ENCODE data around the gene TAL2.
"Not testable (repeated sequence)": the region's sequence is repeated elsewhere in the genome, so short reads cannot be mapped to it uniquely, and the experiment has no call there.

The TAL2 gene

DNA sequence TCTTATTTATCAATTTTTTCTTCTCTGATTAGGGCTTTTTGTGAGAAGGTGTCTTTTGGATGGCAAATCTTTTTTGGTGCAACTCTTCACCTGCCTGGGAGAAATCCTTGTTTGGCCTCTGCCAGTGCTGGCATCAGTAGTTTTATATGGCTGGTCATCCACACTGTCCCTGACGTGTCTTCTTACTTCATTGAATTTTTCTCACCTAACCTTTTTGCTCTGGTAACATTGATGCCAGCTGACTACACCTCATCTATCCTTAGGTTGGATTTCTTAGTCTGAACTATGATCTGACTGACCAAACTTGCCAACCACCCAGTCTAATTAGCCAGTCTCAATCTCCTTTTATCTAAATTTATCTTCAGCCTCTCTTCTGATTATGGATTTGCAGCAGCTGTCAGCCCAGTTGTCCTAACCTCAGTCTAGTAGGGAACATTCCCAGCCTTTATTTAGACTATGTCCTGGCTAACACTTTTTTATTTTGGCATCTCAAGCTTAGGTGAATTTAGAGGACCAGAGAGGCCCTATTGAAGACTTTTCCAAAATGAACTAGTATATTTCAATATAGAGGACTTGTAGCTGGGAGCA lies 21.5 kb downstream of the TAL2 start:
- intact Hi-C loops (cut with micrococcal nuclease) = no loop called here
- no peaks in the 10 kb centered on the region for H3K4me1 Mint-ChIP-seq (ENCODE audit: low read depth)

DNA sequence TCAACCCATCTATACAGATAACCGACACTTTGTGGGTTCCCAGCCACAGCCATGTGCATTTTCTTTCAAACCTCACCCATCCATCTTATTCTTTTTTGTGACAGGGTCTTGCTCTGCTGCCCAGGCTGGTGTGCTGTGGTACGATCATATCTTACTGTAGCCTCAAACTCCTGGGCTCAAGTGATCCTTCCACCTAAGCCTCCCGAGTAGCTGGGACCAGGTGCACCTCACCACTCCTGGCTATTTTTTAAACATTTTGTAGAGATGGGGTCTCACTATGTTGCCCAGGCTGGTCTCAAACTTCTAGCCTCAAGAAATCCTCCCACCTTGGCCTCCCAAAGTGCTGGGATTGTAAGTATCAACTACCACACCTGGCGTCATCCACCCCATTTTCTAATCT lies 24.7 kb downstream of the TAL2 start:
- intact Hi-C loops (cut with micrococcal nuclease) = no loop called here

More for the DNA sequence above, 21.5 kb downstream of the TAL2 start:
- no peaks in the 10 kb centered on the region for H3K36me3 Mint-ChIP-seq (ENCODE audit: low read depth)
- H3K9me3 Mint-ChIP-seq = no peaks in the 10 kb centered on the region
- no peaks in the 10 kb centered on the region for H3K27me3 Mint-ChIP-seq
- H3K4me3 Mint-ChIP-seq = no peak overlapping the region
- H3K27ac Mint-ChIP-seq = no peak overlapping the region

DNA sequence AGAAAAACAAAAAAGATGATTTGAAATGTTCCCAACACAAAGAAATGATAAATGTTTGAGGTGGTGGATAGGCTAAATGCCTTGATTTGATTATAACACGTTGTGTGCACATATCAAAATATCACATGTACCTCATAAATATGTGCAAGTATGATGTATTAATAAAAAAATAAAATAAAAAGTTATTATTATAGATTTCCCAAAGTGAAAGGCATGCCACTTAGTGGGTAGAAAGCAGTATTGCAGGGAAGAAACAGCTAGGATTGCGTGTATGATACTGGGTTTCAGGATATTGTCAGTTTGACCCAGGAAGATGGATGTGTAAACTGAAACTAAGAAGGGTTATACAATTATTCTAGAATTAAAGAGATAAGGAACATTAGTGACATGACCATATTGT lies 28.5 kb downstream of the TAL2 start:
- intact Hi-C loops (cut with micrococcal nuclease) = loop anchor here (10.0 kb wide), 1 partner anchor 246 kb away; the partner anchor contains the start of gene FSD1L
- Mint-ChIP-seq H3K4me1 (ENCODE audit: low read depth) (peaks cover 16% of the 10 kb centered on the region), H3K27ac (no peak overlapping the region), H3K4me3 (no peak overlapping the region), H3K9me3 (no peaks in the 10 kb centered on the region), H3K36me3 (ENCODE audit: low read depth) (no peaks in the 10 kb centered on the region), H3K27me3 (peaks cover 2% of the 10 kb centered on the region)

More for the DNA sequence above, 24.7 kb downstream of the TAL2 start:
- H3K9me3 Mint-ChIP-seq = no peaks in the 10 kb centered on the region
- no peaks in the 10 kb centered on the region for H3K27me3 Mint-ChIP-seq
- H3K36me3 Mint-ChIP-seq (ENCODE audit: low read depth) = no peaks in the 10 kb centered on the region
- H3K4me3 Mint-ChIP-seq = no peak overlapping the region
- no peaks in the 10 kb centered on the region for H3K4me1 Mint-ChIP-seq (ENCODE audit: low read depth)
- no peak overlapping the region for H3K27ac Mint-ChIP-seq

DNA sequence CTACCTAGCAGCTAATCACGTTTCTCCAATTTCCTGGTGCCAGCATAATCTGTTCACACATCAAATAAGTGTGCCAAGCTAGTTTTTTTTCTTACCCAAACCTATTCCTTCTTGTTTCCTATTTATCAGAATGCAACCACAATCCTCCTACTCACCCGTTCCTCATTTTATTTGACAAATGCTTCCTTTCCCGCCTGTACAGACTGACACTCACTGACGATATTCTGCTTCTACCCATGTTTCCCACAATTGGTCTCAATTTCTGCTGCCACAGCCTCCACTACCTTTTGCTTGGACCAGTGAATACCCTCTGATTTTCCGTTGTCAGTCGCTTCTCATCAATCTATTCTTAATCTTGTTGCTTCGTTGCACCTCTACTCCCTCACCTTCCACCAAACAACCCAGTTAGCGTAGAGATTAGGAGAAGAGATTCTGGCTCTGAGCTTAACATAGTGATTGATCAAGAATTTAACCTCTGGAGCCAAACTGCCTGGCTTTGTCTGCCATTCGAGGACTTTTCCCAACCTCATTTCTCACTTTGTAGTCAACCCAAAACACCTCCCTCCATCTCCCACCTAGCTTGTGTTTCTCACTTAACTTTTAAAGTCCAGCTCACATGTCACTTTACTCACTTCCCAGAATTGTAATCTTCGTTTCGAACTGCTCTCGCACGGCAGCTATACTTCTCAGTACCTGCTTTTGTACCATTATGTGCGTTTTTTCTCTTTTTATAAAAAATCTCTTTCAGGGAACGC lies 31.4 kb downstream of the TAL2 start:
- Mint-ChIP-seq H3K27ac (peak overlapping the region; percentile 43), H3K27me3 (peaks cover 2% of the 10 kb centered on the region), H3K9me3 (no peaks in the 10 kb centered on the region), H3K36me3 (ENCODE audit: low read depth) (no peaks in the 10 kb centered on the region), H3K4me3 (peak overlapping the region; percentile 76), H3K4me1 (ENCODE audit: low read depth) (peaks cover 16% of the 10 kb centered on the region)
- intact Hi-C loops (cut with micrococcal nuclease) = loop anchor here (10.0 kb wide), 1 partner anchor 249 kb away; the partner anchor contains the start of gene FSD1L

DNA sequence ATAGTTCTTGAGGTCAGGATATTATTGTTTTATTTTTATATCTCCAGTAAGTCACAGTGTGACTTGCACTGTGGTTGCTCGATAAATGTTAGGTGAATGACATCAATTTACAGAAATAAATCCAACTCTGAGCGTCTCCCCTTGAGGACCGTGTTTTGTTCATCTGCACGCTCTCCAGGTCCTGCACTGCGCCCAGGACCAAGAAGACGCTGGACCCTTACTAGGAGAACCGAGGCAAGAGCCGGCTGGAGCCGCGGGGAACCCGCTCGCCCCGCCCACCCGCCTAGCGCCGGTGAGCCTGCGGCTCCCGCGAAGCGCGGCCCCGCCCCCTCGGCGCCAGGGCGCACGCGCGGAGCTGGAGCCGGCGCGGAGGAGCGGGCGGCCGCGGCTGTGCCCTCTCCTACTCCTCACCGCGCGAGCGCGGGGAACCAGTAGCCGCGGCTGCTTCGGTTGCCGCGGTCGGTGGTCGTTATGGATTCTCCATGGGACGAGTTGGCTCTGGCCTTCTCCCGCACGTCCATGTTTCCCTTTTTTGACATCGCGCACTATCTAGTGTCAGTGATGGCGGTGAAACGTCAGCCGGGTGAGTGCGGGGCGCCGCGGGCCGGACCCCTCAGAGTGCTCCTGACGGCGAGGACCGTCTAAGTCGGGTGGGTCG lies 32.1 kb downstream of the TAL2 start, which contains the start of gene TMEM38B:
TSS of gene TMEM38B (plus strand) at position 352 of the 658 bp plus-strand sequence. CDS start at position 472, 120 bp downstream.
- Mint-ChIP-seq H3K27me3 (peaks cover 2% of the 10 kb centered on the region), H3K9me3 (no peaks in the 10 kb centered on the region), H3K4me3 (peak within 1 kb of the TSS; percentile 76), H3K36me3 (ENCODE audit: low read depth) (no peaks in the 10 kb centered on the region), H3K27ac (peak within 1 kb of the TSS; percentile 43), H3K4me1 (ENCODE audit: low read depth) (peaks cover 16% of the 10 kb centered on the region)
- intact Hi-C loops (cut with micrococcal nuclease) = loop anchor here (10.0 kb wide), 1 partner anchor 250 kb away; the partner anchor contains the start of gene FSD1L

DNA sequence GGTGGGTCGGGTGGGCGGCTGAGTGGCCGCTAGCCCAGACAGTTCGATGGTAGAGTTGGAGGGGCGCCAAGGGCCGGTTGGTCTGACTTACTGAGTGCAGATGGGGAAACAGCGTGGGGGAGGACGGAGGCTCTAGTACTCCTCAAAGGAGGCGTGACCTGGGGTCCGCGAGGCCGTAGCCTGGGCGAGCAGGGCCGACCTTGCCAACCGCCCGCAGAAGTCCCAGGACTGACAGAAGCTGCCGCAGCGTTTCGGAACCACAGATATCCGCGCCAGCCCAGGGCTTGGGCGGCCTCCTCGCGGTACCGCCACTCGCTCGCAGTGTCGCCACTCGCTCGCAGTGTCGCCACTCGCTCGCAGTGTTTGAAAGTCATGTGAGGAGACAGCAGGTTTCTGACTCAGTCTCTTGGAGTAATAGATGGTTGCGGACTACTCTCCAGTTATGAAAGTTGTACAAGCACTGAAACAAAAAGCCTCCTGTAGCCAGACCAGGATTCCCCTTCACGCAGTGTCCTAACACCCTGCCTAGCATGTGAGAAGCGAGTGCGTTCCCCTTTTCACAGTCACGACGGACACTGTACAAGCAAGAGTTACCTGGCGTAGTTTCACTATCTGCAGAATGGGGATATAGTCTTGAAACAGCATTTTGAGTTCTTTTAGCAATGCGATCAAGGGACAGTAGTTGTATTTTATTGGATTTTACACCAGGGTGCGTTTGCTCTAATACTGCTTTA lies 32.8 kb downstream of the TAL2 start:
- peak overlapping the region; percentile 43 for H3K27ac Mint-ChIP-seq
- intact Hi-C loops (cut with micrococcal nuclease) = loop anchor here (10.0 kb wide), 1 partner anchor 250 kb away; the partner anchor contains the start of gene FSD1L
- no peaks in the 10 kb centered on the region for H3K36me3 Mint-ChIP-seq (ENCODE audit: low read depth)
- H3K4me3 Mint-ChIP-seq = peak overlapping the region; percentile 76
- peaks cover 2% of the 10 kb centered on the region for H3K27me3 Mint-ChIP-seq
- H3K9me3 Mint-ChIP-seq = no peaks in the 10 kb centered on the region
- peaks cover 22% of the 10 kb centered on the region for H3K4me1 Mint-ChIP-seq (ENCODE audit: low read depth)

DNA sequence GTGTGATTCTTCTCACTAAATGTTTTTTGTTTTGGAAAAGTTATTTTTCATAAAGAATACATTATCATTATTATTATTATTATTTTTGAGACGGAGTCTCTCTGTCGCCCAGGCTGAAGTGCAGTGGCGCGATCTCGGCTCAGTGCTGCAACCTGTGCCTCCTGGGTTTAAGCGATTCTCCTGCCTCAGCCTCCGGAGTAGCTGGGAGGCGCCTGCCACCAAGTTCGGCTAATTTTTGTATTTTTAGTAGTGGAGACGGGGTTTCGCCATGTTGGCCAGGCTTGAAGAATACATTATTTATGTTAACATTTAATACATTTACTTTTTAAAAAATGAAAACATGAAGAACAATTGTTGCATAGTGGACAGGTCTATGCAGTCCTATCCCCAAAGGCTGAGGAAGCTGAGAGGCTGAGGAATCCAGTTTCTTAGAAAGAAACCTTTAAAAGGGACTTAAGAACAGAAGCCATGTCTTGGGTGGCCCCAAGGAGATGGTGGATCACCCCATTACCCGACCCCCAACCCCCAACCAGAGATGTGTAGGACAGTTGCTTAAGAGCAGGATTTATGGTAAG lies 34.0 kb downstream of the TAL2 start:
- Mint-ChIP-seq H3K4me1 (ENCODE audit: low read depth) (peaks cover 22% of the 10 kb centered on the region), H3K9me3 (no peaks in the 10 kb centered on the region), H3K36me3 (ENCODE audit: low read depth) (no peaks in the 10 kb centered on the region), H3K27me3 (peaks cover 2% of the 10 kb centered on the region), H3K27ac (no peak overlapping the region), H3K4me3 (no peak overlapping the region)
- intact Hi-C loops (cut with micrococcal nuclease) = loop anchor here (10.0 kb wide), 1 partner anchor 252 kb away; the partner anchor contains the start of gene FSD1L

DNA sequence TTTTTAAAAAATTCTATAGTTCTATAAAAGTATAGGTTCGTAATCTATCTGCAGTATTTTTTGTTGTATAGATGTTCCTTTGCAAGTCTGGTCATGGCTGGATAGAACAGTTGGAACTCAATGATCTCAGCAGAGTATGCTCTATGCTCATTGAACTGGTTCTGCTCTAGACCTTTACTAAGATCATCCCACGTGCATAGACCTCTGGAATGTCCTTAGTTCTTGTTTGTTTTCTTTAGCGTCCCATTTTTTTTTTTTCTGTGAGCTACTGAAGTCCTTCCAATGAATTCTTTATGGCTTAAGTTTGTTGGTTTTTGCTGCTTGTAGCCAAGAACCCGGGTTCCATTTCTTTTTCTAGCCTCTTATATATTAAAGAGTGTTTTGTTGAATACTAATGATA lies 35.6 kb downstream of the TAL2 start:
- Mint-ChIP-seq H3K4me3 (no peak overlapping the region), H3K27me3 (no peaks in the 10 kb centered on the region), H3K36me3 (ENCODE audit: low read depth) (no peaks in the 10 kb centered on the region), H3K27ac (no peak overlapping the region), H3K9me3 (no peaks in the 10 kb centered on the region), H3K4me1 (ENCODE audit: low read depth) (peaks cover 22% of the 10 kb centered on the region)
- intact Hi-C loops (cut with micrococcal nuclease) = loop anchor here (10.0 kb wide), 1 partner anchor 253 kb away; the partner anchor contains the start of gene FSD1L

DNA sequence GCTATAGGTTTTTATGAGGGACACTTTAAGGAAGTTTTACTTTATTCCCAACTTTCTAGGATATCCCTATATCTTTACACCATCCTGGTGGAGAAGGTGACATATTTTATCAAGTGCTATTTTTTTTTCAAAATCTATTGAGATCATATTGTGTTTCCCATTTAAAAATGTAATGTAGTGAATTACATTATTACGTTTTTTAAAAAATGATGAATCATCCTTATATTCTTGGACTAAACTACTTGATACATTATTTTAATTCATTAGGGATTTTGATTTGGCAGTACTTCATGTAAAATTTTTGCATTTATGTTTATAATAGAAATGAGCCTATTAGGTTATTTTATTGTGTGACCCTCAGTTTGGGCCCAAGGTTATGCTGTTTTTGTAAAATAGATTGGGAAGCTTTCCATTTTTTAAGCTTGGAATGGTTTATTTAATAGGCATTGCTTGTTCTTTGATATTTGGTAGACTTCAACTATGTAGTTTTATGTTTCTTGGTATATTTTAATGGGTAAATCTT lies 36.2 kb downstream of the TAL2 start:
- H3K9me3 Mint-ChIP-seq = no peaks in the 10 kb centered on the region
- H3K36me3 Mint-ChIP-seq (ENCODE audit: low read depth) = no peaks in the 10 kb centered on the region
- no peak overlapping the region for H3K4me3 Mint-ChIP-seq
- intact Hi-C loops (cut with micrococcal nuclease) = loop anchor here (10.0 kb wide), 1 partner anchor 254 kb away; the partner anchor contains the start of gene FSD1L
- no peaks in the 10 kb centered on the region for H3K27me3 Mint-ChIP-seq
- peaks cover 19% of the 10 kb centered on the region for H3K4me1 Mint-ChIP-seq (ENCODE audit: low read depth)
- H3K27ac Mint-ChIP-seq = no peak overlapping the region

DNA sequence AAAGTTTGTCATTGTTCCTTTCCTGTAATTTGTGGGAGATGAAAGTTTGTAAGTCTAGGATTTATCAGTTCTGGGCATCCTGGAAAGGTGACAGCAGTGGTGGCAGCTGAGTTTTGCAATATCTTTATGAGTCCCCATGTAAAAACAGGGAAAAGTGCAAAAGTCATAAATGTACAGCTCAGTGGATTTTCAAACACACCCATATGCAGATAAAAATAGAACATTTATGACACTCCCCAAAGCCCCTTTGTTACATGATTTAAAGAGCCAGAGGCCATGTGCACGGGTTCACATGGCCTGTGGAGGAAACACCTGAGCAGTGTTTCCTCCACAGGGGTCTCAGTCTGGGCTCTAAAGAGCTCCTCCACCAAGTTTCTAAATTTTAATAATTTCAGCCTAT lies 38.4 kb downstream of the TAL2 start:
- H3K9me3 Mint-ChIP-seq = no peaks in the 10 kb centered on the region
- H3K36me3 Mint-ChIP-seq (ENCODE audit: low read depth) = no peaks in the 10 kb centered on the region
- H3K4me3 Mint-ChIP-seq = no peak overlapping the region
- intact Hi-C loops (cut with micrococcal nuclease) = no loop called here
- no peak overlapping the region for H3K27ac Mint-ChIP-seq
- peaks cover 7% of the 10 kb centered on the region for H3K4me1 Mint-ChIP-seq (ENCODE audit: low read depth)
- no peaks in the 10 kb centered on the region for H3K27me3 Mint-ChIP-seq

DNA sequence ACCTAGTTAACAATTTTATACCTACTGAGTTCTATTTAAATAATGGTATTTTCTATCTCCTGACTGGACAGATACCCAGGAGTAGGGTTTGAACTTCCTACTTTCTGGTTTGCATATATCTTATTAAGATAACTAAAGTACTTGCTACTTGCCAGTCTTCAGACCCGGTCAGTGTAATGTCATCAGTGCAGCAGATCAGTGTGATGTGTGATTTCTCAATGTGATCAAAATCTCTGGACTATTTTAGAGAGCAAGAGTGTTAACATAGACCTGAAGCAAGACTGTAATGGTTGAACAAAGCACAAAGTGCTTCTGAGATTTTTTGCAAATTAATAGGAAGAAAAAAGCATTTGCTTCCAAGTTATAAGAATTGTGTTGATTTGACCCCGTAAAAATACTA lies 38.9 kb downstream of the TAL2 start:
- H3K9me3 Mint-ChIP-seq = no peaks in the 10 kb centered on the region
- intact Hi-C loops (cut with micrococcal nuclease) = no loop called here
- H3K27ac Mint-ChIP-seq = no peak overlapping the region
- H3K36me3 Mint-ChIP-seq (ENCODE audit: low read depth) = no peaks in the 10 kb centered on the region
- no peak overlapping the region for H3K4me3 Mint-ChIP-seq
- H3K27me3 Mint-ChIP-seq = no peaks in the 10 kb centered on the region
- peaks cover 6% of the 10 kb centered on the region for H3K4me1 Mint-ChIP-seq (ENCODE audit: low read depth)

DNA sequence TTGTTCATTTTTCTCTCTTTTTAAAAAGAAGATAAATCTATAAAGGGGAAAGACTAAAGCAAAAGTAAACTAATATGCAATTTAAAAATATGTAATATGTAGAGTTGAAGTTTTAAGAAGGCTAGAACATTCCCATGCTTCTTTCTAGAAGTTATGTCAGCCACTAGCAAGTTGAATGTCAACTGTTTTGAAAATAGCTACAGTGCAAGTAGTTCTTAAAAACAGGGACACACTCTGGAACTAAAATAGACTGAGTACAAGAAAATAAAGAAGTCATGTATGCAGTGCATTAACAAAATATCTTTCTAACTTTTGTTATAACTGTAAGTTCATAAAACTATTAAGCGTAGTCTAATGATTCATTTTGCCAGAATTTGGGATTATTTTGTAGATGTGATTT lies 40.0 kb downstream of the TAL2 start:
- no peaks in the 10 kb centered on the region for H3K9me3 Mint-ChIP-seq
- intact Hi-C loops (cut with micrococcal nuclease) = no loop called here
- no peaks in the 10 kb centered on the region for H3K27me3 Mint-ChIP-seq
- no peak overlapping the region for H3K4me3 Mint-ChIP-seq
- H3K27ac Mint-ChIP-seq = no peak overlapping the region
- peaks cover 6% of the 10 kb centered on the region for H3K4me1 Mint-ChIP-seq (ENCODE audit: low read depth)
- H3K36me3 Mint-ChIP-seq (ENCODE audit: low read depth) = no peaks in the 10 kb centered on the region

DNA sequence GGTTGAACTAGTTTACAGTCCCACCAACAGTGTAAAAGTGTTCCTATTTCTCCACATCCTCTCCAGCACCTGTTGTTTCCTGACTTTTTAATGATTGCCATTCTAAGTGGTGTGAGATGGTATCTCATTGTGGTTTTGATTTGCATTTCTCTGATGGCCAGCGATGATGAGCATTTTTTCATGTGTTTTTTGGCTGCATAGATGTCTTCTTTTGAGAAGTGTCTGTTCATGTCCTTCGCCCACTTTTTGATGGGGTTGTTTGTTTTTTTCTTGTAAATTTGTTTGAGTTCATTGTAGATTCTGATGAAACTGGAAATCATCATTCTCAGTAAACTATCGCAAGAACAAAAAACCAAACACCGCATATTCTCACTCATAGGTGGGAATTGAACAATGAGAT lies 41.4 kb downstream of the TAL2 start:
- H3K4me1 Mint-ChIP-seq (ENCODE audit: low read depth); H3K27ac Mint-ChIP-seq; H3K9me3 Mint-ChIP-seq; intact Hi-C loops (cut with micrococcal nuclease); H3K27me3 Mint-ChIP-seq; H3K4me3 Mint-ChIP-seq; H3K36me3 Mint-ChIP-seq (ENCODE audit: low read depth): not testable (repeated sequence)

Measured in dendritic cell treated with granulocyte-macrophage colony-stimulating factor and Interleukin-4, amounts not matched to agents 40 ng/mL and 50 ng/mL, for 4 days (primary cell).